Neuronal stem cell (in vitro differentiated cells): ENCODE data around the gene C16orf87.

Experiments used
- DNase-seq: peaks from one replicate; pipeline ENCODE4 v3.0.0-alpha.2; 2013; ENCODE audit warnings: low spot score
- H2AFZ ChIP-seq: one replicate; pipeline ENCODE4 v1.6.1; 2013; ENCODE audit warnings: mild to moderate bottlenecking, low read length, inconsistent platforms
- H2AK5ac ChIP-seq: 2 replicates; pipeline ENCODE4 v1.6.1; 2013; ENCODE audit warnings: low read depth, mild to moderate bottlenecking, inconsistent platforms, low read length, moderate library complexity, mixed read lengths
- H2BK120ac ChIP-seq: 2 replicates; pipeline ENCODE4 v1.6.1; 2013; ENCODE audit warnings: low read depth, mild to moderate bottlenecking, inconsistent platforms, low read length, moderate library complexity, mixed read lengths
- H2BK12ac ChIP-seq: one replicate; pipeline ENCODE4 v1.6.1; 2013; ENCODE audit warnings: low read length, inconsistent platforms
- H2BK15ac ChIP-seq: 2 replicates; pipeline ENCODE4 v1.6.1; 2013; ENCODE audit warnings: mild to moderate bottlenecking, low read length, inconsistent platforms, mixed read lengths
- H2BK5ac ChIP-seq: one replicate; pipeline ENCODE4 v1.6.1; 2013; ENCODE audit warnings: inconsistent platforms, mild to moderate bottlenecking, low read length, moderate library complexity
- H3K14ac ChIP-seq: one replicate; pipeline ENCODE4 v1.6.1; 2013; ENCODE audit warnings: low read length, inconsistent platforms
- H3K18ac ChIP-seq: 2 replicates; pipeline ENCODE4 v1.6.1; 2013; ENCODE audit warnings: low read length, inconsistent platforms
- H3K23ac ChIP-seq: 2 replicates; pipeline ENCODE4 v1.6.1; 2013; ENCODE audit warnings: low read depth, mild to moderate bottlenecking, mixed read lengths, low read length, inconsistent platforms; ENCODE audit not compliant: poor library complexity
- H3K27ac ChIP-seq: replicated peaks from 3 replicates; pipeline ENCODE4 v1.5.1; 2013; ENCODE audit warnings: low read length, inconsistent platforms
- H3K27me3 ChIP-seq, 3 experiments: 2 replicates each; pipeline ENCODE4 v1.6.1; 2013; ENCODE audit warnings: low read length in 3 of 3, mild to moderate bottlenecking in 2 of 3, inconsistent platforms in 1 of 3, low read depth in 1 of 3, mixed read lengths in 1 of 3, moderate library complexity in 1 of 3; ENCODE audit not compliant: control insufficient read depth in 3 of 3, insufficient read depth in 3 of 3
- H3K36me3 ChIP-seq, 2 donors: replicated peaks in 1 of 2; 2 replicates each; pipeline ENCODE4 v1.6.1; 2013; ENCODE audit warnings: low read length in 2 of 2; ENCODE audit not compliant: control insufficient read depth in 2 of 2, insufficient read depth in 2 of 2
- H3K4ac ChIP-seq: 2 replicates; pipeline ENCODE4 v1.6.1; 2013; ENCODE audit warnings: inconsistent platforms, mild to moderate bottlenecking, low read length, moderate library complexity
- H3K4me1 ChIP-seq, 2 donors: 1 replicate in 1 of 2; 2 replicates in 1 of 2; pipeline ENCODE4 v1.6.1; 2013; ENCODE audit warnings: low read length in 2 of 2, low read depth in 1 of 2; ENCODE audit not compliant: control insufficient read depth in 2 of 2, insufficient read depth in 1 of 2
- H3K4me2 ChIP-seq: one replicate; pipeline ENCODE4 v1.6.1; 2013; ENCODE audit warnings: mild to moderate bottlenecking, low read length, inconsistent platforms; ENCODE audit not compliant: insufficient read depth, poor library complexity, severe bottlenecking
- H3K4me3 ChIP-seq, 2 donors: 2 replicates each; pipeline ENCODE4 v1.5.1; 2013; ENCODE audit warnings: low read length in 2 of 2, mild to moderate bottlenecking in 2 of 2, inconsistent platforms in 1 of 2, moderate library complexity in 1 of 2
- H3K79me1 ChIP-seq: one replicate; pipeline ENCODE4 v1.6.1; 2013; ENCODE audit warnings: low read depth, mild to moderate bottlenecking, inconsistent platforms, low read length, moderate library complexity
- H3K9ac ChIP-seq: one replicate; pipeline ENCODE4 v1.6.1; 2013; ENCODE audit warnings: mild to moderate bottlenecking, low read depth, low read length, inconsistent platforms; ENCODE audit not compliant: poor library complexity
- H3K9me3 ChIP-seq, 2 donors: replicated peaks in 1 of 2; 2 replicates each; pipeline versions ENCODE3 to v1.6.1; 2013; ENCODE audit warnings: low read length in 2 of 2, mild to moderate bottlenecking in 2 of 2, inconsistent platforms in 1 of 2, low read depth in 1 of 2, mixed read lengths in 1 of 2, moderate library complexity in 1 of 2; ENCODE audit not compliant: control insufficient read depth in 2 of 2, insufficient read depth in 1 of 2
- H4K8ac ChIP-seq: one replicate; pipeline ENCODE4 v1.6.1; 2013; ENCODE audit warnings: low read depth, mild to moderate bottlenecking, inconsistent platforms, low read length, moderate library complexity
- H4K91ac ChIP-seq: one replicate; pipeline ENCODE4 v1.6.1; 2013; ENCODE audit warnings: low read length, low read depth, mild to moderate bottlenecking, inconsistent platforms; ENCODE audit not compliant: poor library complexity
- WGBS, 2 donors: extraction: QIAGEN DNeasy Blood & Tissue Kit; methylation state at CpG; one replicate each; pipeline ENCODE4 v1.1.7; 2013; ENCODE audit warnings: missing lambda C conversion rate in 2 of 2, mixed read lengths in 1 of 2; ENCODE audit not compliant: insufficient read length in 2 of 2, insufficient replicate concordance in 1 of 2; ENCODE audit errors: extremely low coverage in 2 of 2; 5-methylcytosine and 5-hydroxymethylcytosine counted together

C16orf87 gene

DNA sequence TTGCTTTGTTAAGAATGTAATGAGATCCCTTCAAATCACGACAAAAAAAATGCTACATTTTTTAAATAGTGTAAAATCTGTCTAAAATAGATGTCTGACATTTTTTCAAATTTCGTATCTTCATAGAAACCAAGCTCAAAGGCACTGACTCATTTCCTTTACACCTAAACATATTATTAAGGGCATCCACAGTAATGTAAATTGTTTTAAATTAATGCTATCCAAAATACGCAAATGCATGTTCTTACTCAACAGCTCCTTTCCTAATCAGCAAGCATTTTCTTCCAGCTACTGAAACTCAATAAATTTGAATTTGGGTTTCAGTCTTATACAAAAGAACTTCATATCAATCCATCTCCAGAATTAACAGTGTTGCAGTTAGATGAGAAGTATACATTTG lies 4.3 kb downstream of the C16orf87 start:
- no peak overlapping the region for H3K27ac ChIP-seq
- no peak overlapping the region for H3K4me2 ChIP-seq
- H3K9me3 ChIP-seq, result peaks cover 0 to 4% of the 10 kb centered on the region in 2 donors
- no peak overlapping the region for H2AFZ ChIP-seq
- no peak overlapping the region for H3K4me3 ChIP-seq
- WGBS, 2 donors, result no CpG with 5 or more reads among the region's 3 CpGs
- H3K27me3 ChIP-seq, result no peaks in the 10 kb centered on the region
- H3K23ac ChIP-seq, result no peak overlapping the region
- H3K9ac ChIP-seq, result no peak overlapping the region
- H3K36me3 ChIP-seq, result peaks cover 0 to 29% of the 10 kb centered on the region in 2 donors
- peaks cover 2% of the 10 kb centered on the region for H3K79me1 ChIP-seq
- peaks cover 1 to 5% of the 10 kb centered on the region in 2 donors for H3K4me1 ChIP-seq
- no peak overlapping the region for H2BK12ac ChIP-seq
- no peak overlapping the region for H2BK120ac ChIP-seq
- no peak overlapping the region for H2AK5ac ChIP-seq
- no peak overlapping the region for H4K91ac ChIP-seq
- no peak for DNase-seq
- H2BK5ac ChIP-seq, result no peak overlapping the region
- H2BK15ac ChIP-seq, result no peak overlapping the region
- H3K4ac ChIP-seq, result no peak overlapping the region
- no peak overlapping the region for H3K18ac ChIP-seq
- no peak overlapping the region for H3K14ac ChIP-seq
- no peak overlapping the region for H4K8ac ChIP-seq

DNA sequence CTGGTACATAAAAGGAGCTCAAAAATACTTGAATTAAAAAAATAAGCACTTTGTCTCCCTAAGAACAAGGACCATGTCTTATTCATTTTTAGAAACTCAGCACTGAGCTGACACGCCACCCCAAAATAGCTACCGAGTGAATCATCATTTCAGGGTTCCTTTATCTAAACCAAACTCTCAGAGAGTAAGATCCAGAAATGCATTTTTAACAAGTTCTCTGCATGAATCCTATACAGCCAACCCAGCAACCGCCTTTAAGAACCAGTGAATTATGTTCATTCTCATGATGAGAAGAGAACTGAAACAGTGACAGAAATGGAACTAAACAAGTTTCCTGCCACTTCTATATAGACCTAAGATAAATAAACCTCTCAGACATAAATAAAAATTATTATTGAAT lies 8.7 kb downstream of the C16orf87 start:
- Histone ChIP-seq H2AFZ (no peak overlapping the region), H3K4me2 (no peak overlapping the region), H3K27ac (no peak overlapping the region), H3K27me3 (no peaks in the 10 kb centered on the region), H4K91ac (no peak overlapping the region), H3K79me1 (peaks cover 4% of the 10 kb centered on the region), H2BK5ac (no peak overlapping the region), H4K8ac (no peak overlapping the region), H3K4me3 (no peak overlapping the region), H2BK120ac (no peak overlapping the region), H3K4ac (no peak overlapping the region), H3K18ac (no peak overlapping the region), H3K14ac (no peak overlapping the region), H2BK15ac (no peak overlapping the region), H2BK12ac (no peak overlapping the region), H3K9ac (no peak overlapping the region), H3K36me3 (peaks cover 0 to 53% of the 10 kb centered on the region in 2 donors), H3K4me1 (peaks cover 0 to 2% of the 10 kb centered on the region in 2 donors), H3K9me3 (no peaks in the 10 kb centered on the region), H2AK5ac (no peak overlapping the region), H3K23ac (no peak overlapping the region)
- no CpG with 5 or more reads among the region's 3 CpGs for WGBS, 2 donors
- DNase-seq, result no peak

DNA sequence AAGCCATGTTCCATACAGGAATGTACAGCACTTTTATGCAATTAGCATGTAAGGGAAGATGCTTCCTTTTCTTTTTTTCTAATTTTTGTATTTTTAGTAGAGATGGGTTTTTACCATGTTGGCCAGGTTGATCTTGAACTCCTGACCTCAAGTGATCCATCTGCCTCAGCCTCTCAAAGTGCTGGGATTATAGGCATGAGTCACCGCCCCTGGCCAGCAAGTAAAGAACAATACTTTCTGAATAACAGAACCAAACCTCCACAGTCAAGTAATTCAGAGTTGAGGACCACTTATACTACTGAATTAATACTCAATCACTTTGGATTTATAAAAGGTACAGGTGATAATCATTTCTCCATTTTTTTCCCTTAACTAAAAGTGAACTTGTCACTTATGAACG lies 13.0 kb downstream of the C16orf87 start:
- Histone ChIP-seq H2AFZ (no peak overlapping the region), H3K4ac (no peak overlapping the region), H2AK5ac (no peak overlapping the region)

DNA sequence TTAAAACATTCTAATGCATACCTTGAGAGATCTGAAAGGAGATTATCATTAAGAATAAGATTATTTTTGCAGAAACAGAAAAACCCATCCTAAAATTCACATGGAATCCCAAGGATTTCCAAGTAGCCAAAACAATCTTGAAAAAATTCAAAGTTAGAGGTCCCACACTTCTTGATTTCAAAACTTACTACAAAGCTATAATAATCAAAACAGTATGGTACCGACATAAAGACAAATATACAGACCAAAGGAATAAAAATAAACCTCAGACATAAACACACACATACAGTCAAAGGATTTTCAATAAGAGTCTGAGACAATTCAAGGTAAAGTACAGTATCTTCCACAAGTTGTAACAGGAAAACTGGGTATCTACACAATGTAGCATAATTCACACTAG lies 16.2 kb downstream of the C16orf87 start:
- H3K4me2 ChIP-seq, result no peak overlapping the region
- H2BK5ac ChIP-seq, result no peak overlapping the region
- H2AK5ac ChIP-seq, result no peak overlapping the region
- H3K27me3 ChIP-seq, result no peaks in the 10 kb centered on the region
- H3K14ac ChIP-seq, result no peak overlapping the region
- WGBS, 2 donors, result no CpG with 5 or more reads among the region's 1 CpG
- H2BK120ac ChIP-seq, result no peak overlapping the region
- H4K91ac ChIP-seq, result no peak overlapping the region
- no peak overlapping the region for H3K27ac ChIP-seq
- H2AFZ ChIP-seq, result no peak overlapping the region
- no peak overlapping the region for H3K18ac ChIP-seq
- no peak overlapping the region for H3K23ac ChIP-seq
- H3K4ac ChIP-seq, result no peak overlapping the region
- H3K9ac ChIP-seq, result no peak overlapping the region
- H3K4me3 ChIP-seq, result no peak overlapping the region
- peaks cover 4% of the 10 kb centered on the region for H3K79me1 ChIP-seq
- H3K36me3 ChIP-seq, result peaks cover 0 to 32% of the 10 kb centered on the region in 2 donors
- peaks cover 3 to 26% of the 10 kb centered on the region in 2 donors for H3K9me3 ChIP-seq
- H3K4me1 ChIP-seq, result no peaks in the 10 kb centered on the region
- DNase-seq, result no peak
- no peak overlapping the region for H2BK12ac ChIP-seq
- H2BK15ac ChIP-seq, result no peak overlapping the region
- H4K8ac ChIP-seq, result no peak overlapping the region

More for the DNA sequence above, 13.0 kb downstream of the C16orf87 start:
- no peak overlapping the region for H3K9ac ChIP-seq
- H4K8ac ChIP-seq, result no peak overlapping the region
- no CpG with 5 or more reads among the region's 2 CpGs for WGBS, 2 donors
- no peak overlapping the region for H3K27ac ChIP-seq
- H3K4me3 ChIP-seq, result no peak overlapping the region
- peaks cover 6% of the 10 kb centered on the region for H3K79me1 ChIP-seq
- no peak for DNase-seq
- no peak overlapping the region for H4K91ac ChIP-seq
- no peak overlapping the region for H3K4me2 ChIP-seq
- no peak overlapping the region for H2BK120ac ChIP-seq
- no peak overlapping the region for H3K14ac ChIP-seq
- H2BK15ac ChIP-seq, result no peak overlapping the region
- no peak overlapping the region for H2BK12ac ChIP-seq
- peaks cover 3 to 26% of the 10 kb centered on the region in 2 donors for H3K9me3 ChIP-seq
- no peak overlapping the region for H2BK5ac ChIP-seq
- no peaks in the 10 kb centered on the region for H3K27me3 ChIP-seq
- no peaks in the 10 kb centered on the region for H3K4me1 ChIP-seq
- H3K36me3 ChIP-seq, result peaks cover 0 to 54% of the 10 kb centered on the region in 2 donors
- H3K23ac ChIP-seq, result no peak overlapping the region
- H3K18ac ChIP-seq, result no peak overlapping the region
